GM19468 (cell line): ENCODE measurements around the gene SLC52A3.

Source experiments
- ATAC-seq: cut with Tn5 transposase; IDR thresholded peaks from one replicate; pipeline ENCODE4 v1.9.1; 2021; ENCODE audit warnings: mild to moderate bottlenecking, moderate library complexity, moderate number of reproducible peaks; ENCODE audit not compliant: unreplicated experiment; ENCODE audit errors: extremely low read depth

Gene SLC52A3

DNA sequence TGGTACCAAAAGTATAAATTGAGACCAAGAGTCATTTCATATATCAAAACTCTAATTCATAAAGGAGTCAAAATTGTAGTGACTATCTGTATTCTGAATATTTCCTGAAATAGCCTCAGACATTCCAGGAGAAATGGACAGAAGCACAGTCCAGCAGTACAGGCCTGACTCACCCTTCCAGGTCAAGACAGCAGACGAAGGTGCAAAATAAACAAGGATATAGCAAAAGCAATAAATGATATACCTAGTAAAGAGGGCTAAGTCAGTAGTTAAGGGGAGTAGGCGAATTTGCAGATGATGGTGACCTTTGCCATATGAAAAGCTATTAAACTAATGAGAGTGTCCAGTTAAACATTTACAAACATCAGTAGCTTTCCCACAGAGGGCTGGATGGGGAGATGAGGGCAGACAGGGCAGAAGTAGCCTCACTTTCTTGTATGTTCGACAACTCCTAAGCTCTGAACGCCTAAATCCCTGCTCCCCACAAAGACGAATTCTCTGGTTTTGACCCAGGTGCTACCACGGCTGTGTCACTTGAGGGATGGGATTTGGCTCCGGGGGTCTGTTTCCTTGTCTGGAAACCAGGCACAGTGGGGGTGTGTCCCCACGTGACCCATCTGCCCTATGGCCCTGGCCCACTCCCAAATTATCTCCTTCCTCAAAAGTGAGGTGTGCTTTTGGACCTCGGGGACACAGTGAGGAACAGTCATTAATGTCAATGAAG lies 3.6 kb upstream of the SLC52A3 start:
- no peak for ATAC-seq

DNA sequence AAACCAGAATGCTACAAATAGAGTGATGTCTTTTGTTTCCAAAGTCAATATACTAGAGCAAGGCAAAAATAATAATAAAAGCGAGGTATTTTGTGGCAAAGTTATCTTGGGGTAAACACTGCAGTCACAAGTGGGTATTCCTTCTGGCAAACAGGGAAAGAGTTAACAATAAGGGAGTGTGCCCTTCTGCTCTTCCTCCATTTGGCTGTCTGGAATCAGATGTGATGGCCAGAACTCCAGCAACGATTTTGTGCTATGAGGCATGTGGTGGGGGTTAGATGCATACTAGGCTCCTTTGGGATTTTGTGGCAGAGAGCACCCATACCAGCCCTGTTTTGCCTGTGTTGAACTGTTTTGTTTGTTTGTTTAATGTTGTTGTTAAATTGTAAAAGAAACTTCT lies 2.4 kb upstream of the SLC52A3 start:
- ATAC-seq = no peak

DNA sequence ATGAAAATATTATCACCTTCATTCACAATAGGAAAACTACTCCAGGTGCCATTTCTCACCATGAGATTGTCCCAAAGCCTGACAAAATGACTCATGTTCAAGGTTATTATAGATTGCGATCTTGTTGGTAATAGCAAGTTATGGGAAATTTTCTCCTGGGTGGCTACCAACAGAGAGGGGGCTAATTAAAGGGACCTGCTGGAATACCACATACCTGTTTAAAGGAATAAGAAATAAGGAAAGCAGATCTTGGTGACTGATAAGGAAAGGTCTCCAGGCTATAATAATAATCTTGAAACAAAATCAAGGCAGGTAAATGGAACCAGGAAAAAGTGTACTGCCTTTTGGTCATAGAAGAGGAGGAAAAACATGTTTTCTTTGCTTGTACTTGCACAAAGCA lies 1.4 kb downstream of the SLC52A3 start:
- no peak for ATAC-seq

DNA sequence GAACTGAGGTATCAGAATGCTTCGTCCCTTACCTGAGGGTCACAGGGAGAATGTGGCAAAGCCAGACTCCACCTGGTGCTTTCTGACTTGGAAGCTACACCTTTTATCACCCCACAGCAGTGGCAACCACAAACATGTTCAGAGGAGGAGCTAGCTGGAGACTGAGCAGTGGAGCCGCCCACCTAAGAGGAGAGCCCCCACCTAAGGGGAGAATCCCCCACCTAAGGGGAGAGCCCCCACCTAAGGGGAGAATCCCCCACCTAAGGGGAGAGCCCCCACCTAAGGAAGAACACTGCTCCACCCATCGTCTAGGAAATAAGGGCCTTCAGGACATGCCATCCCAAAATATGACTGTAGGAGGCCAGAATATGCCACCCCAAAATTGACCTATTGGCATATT lies 4.0 kb downstream of the SLC52A3 start:
- ATAC-seq = no peak

DNA sequence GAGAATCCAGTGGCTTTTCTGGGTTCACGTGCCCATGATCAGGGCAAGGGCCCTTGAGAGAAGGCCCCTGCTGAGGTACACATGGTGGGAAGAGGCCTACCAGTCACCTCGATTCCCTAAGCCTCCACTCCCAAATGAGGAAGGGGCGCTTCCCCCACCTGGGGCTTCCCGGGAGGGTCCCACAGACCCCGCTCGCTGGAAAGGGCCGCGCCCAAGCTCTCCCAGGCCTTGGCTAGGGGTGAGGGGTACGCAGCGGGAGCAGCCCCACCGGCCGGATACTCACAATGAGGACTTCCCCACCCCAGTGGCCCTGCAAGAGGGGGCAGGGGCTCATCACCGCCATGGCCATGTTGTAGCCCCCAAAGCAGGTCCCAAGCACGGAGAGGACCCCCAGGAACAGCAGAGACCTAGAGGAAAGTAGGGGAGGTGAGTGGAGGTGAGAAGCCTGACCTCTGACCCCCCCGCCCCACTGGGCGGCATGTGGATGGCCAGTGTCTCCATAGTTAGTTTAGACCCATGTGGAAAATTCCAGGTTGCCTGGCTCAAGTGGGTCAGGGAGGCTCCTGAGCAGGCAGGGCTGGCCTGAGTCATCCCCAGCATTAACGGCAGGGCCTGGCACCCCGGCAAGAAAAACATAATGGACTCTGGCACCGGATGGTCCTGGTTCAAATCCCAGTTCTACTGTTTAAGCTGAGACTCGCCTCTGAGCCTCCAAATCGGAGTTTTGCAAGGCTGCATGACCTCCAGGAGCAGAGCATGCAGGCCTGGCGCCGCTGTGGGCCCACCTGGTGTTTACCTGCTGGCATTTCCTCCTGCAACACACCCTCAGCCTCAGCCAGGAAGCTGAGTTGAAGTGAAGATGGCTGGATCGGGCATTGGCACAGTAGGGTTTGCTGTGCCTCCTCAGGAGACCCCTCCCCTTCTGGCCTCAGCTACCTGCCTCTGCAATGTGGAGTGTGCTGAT lies 6.6 kb downstream of the SLC52A3 start:
- ATAC-seq = no peak

DNA sequence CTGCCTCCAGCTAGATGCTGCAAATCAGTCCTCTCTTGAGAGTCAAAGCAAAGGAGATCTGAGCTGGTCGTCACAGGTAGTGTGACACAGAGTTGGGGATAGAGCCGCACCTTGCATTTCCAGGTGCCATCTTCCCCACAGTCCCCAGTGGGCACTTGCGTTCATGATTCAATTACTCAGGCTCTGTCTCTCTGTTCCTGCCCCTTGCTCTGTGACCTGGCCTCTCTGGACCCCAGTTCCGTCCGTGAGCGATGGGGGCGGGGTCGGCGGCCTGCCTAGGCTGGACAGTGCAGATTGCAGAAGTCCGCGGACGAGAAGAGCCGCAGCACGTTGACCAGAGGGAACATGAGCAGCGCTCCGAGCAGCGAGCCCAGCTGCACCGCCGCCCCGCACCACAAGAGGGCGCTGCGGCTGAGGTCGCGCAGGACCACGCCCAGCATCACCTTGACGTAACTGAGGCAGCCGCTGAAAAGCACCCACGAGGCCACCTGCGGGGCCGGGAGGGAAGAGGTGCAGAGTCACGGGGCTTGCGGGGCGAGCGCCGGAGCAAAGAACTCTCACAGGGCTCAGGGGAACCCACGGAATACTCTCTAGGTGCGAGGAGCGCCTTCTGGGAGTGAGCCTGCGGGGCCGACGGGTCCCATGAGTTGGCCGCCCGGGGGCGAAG lies 7.4 kb downstream of the SLC52A3 start:
- ATAC-seq = no peak

DNA sequence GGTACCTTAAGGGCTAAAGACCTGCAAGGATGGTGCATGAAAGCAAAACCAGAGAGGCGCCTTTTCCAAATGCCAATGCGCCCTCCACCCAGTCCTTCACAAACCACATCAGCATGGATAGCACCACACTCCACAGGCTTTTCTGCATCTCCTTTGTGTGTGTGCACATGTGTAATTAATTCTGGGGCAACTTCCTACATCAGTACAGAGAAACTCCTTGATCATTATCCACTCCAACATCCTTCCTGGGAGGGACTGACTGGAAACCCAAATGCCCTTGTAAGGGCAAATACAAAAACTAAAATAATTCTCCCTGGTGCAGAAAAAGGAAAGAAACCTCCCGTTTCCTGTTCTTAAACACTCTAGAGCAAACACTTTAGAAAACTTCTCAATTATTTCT lies 10.8 kb downstream of the SLC52A3 start:
- no peak for ATAC-seq

DNA sequence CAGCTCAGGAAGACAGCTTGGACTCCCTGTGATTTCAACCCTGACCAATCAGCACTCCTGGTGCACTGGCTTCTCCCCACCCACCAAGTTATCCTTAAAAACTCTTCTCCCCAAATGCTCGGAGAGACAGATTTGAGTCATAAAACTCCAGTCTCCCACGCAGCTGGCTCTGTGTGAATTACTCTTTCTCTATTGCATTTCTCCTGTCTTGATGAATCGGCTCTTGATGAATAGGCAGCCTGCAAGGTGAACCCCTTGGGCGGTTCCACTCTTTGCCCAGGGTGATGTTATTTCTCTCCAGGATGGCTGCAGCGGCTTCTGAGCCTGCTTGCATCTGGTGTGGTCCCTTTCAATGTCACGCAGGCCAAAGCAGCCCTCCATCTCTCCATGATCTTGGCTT lies 12.4 kb downstream of the SLC52A3 start:
- ATAC-seq = no peak

DNA sequence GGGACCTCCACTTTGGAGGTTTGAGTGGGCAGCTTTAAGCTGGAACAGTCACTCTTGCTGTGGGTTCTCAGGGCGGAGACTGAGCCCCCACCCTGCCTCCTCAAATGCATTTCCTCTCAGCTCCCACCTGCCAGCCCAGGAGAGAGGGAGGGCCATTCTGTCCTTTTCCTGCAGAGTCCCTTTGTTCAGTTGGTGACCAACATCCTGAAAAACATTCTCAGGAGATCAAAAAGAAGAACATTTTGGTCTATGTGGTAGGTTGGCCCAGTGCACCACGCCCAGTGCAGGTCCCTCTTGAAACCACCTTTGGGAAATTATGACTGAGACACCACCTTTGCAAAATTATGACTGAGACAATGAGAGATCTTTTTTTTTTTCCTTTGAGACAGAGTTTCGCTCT lies 13.4 kb downstream of the SLC52A3 start:
- ATAC-seq = no peak

DNA sequence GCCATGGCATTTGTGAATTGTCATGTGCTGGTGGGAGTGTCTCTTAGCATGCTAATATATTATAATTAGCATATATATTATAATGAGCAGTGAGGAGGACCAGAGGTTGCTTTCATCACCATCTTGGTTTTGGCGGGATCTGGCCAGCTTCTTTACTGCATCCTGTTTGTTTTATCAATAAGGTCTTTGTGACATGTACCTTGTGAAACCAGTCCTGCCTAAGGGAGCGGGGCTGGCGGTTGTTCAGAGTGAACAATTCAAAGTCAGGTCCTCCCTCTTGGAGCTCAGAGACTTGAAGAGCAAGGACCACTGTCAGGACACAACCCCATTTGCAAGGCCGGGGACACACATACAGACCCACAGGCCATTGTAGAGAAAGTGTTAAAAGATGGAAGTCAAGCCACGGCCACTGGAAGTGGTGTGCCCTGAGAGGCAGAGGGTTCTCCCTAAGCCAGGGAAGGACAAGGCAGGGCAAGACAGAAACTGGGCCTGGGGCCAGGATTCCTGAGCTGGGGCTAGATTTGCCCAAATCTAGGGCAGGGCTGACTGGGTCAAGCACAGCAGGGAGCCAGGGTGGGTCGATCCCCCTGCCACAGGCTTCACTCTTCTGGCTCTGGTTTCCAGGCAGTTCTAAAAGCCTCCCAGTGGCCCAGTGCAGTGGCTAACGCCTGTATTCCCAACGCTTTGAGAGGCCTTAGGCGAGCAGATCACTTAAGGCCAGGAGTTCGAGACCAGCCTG lies 14.2 kb downstream of the SLC52A3 start:
- ATAC-seq = no peak

DNA sequence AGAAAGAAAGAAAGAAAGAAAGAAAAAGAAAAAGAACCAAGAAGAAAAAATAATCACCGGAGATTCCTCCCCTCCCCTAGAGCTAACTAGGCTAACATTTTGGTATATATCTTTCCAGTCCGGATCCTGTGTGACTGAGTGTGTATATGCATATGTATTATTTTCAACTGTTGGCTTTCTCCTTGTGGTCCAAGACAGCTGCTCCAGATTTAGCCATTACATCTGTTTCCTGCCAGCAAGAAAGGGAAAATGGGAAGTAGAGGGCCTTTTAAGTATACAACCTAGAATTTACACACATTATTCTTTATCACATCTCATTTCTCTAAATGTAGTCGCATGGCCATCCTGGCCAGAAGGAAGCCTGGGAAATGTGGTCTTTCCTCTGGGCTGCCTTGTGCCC lies 15.2 kb downstream of the SLC52A3 start:
- ATAC-seq = no peak

DNA sequence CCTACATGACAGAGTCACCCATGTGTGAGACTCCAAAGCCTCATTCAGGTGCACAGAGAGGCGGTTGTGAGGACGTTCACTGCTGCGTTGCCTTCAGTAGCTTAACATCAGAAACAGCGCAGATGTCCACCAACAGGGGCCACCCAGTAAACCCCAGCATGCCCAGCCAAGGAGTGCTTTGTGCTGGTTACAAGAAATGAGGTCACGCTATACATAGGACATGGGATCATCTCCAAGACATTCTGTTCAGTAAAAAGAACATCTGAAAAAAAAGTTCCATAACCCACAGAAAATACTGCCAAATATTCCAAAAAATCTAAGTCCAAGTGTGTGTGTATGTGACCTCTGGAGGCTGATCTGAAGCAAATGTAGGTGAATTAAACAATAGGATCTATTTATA lies 16.0 kb downstream of the SLC52A3 start:
- ATAC-seq = no peak

DNA sequence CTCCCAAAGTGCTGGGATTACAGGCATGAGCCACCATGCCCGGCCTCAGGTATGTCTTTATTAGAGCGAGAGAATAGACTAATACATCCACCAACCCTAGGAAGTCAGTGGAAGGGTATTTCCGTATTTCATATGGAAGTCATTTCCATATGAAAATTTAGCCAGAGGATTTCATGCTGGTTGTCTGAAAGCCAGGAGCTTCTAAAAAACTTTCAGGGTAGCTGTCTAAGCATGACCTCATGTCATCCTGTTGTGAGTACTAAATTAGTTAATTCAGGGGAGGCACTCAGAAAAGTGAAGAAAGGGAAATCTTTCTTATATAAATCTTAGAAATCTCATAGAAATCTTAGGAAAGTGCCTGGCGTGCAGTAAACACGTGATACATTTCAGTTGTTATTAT lies 16.5 kb downstream of the SLC52A3 start:
- ATAC-seq = no peak

DNA sequence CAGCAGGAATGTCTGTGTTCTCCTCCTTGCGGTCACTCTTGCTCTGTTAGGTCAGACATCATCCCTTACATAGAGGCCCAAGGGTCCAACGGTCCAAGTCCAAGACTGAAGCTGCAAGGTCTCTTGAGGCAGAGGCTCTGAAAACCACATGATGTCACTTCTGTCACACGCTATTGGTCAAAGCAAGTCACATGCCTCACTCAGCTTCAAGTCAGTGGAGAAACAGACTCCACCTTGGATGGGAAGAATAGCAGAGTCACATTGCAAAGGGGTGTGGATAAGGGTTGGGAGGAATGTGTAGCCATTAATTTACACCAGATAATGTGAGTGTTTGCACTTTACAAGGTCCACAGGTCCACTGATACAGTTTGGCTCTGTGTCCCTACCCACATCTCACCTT lies 17.5 kb downstream of the SLC52A3 start:
- ATAC-seq = no peak

DNA sequence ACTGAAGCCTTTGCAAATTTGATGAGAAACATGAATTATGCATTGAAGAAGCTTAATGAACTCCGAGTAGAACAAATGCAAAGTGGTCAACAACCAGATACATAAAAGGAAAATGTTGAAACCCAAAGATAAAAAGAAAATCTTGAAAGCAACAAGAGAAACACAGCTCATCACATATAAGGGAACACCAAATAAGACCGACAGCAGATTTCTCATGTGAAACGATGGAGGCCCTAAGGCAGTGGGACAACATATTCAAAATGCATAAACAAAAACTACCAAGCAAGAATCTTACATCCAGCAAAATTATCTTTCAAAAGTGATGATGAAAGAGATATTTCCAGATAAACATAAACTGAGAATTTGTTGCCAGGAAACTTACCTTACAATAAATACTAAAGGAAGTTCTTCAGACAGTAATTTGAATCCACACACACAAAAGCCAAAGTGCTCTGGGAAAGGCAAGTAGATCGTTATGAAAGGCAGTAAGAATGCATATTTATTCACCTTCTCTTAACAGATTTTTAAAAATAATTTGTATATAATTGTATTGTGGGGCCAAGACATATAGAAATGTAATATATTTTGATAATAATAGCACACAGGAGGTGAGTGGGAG lies 22.5 kb downstream of the SLC52A3 start:
- no peak for ATAC-seq

DNA sequence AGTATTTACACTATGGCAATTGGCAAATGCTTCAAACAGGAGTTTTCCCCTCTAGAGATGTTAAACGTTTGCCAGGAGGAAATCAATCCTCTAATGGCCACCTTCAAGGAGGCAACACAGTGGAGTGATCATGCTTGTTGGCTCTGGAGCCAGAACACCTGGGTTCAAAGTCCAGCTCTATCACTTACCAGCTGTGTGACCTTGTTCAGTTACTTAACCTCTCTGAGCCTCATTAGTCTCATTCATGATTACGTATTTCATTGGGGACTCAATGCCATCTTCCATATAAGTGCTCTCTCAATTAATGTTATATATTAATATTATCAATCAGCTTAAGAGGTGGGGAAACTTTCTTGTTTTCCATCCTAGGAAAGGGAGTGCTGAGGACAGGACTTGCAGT lies 26.1 kb downstream of the SLC52A3 start:
- no peak for ATAC-seq

DNA sequence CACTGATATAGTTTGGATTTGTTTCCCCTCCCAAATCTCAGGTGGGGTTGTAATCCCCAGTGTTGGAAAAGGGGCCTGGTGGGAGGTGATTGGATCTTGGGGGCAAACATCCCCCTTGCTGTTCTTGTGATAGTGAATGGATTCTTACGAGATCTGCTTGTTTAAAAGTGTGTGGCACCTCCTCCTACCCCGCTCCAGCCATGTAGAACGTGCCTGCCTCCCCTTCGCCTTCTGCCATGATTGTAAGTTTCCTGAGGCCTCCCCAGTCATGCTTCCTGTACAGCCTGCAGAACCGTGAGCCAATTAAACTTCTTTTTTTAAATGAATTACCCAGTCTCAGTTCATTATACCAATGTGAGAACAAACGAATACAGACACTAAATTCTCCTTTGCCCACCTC lies 26.7 kb downstream of the SLC52A3 start:
- ATAC-seq = no peak

DNA sequence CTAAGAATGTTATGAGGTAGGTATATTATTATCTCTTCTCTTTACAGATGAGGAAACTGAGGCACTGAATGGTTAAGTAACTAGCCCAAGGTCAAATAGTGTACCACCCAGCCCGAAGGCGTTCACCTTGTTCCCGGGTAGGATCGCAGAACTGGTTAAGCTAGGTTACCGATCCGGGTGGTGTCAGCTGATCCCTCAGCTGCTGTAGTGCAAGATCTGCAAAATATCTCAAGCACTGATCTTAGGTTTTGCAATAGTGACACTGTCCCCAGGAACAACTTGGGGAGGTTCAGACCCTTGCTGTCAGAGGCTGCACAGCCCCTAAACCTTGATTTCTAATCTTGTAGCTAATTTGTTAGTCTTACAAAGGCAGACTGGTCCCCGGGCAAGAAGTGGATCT lies 28.1 kb downstream of the SLC52A3 start:
- no peak for ATAC-seq

DNA sequence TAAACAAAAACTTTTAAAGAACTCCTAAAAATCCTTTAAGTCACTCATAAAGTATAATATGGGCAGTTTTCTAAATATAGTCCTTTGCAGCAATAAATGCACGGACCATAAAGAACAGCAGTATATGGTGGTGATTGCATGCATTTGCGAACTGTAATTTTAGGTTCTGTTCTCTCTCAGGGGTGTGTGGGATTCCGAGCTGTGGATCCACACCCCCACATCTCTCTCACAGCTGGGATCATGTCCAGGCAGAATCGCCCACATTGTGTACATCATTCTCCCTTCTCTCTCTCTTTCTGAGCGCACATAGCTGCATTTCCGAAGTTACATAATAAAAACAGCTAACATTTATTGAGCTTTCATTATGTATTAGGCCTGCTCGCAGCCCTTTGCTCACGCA lies 28.6 kb downstream of the SLC52A3 start:
- ATAC-seq = no peak

DNA sequence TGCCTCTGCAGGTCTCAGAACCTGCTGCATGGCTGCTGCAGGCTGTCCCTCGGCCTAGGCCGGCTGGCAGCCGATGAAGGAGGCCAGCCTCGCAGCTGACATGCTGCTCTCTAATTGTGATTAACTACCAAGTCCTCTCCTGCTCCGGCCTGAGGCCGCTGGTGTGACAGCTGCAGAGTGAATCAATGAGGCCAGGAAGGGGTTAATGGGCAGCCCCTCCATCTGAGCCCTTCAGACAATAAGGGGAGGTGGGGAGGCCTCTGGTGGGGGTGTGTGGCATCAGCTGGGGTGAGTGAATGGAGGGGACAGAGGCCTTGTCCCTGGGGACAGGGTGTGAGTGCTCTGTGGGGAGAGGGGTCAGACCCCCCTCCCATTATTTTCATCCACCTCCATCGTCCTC lies 34.4 kb downstream of the SLC52A3 start:
- no peak for ATAC-seq
